VCaP (cell line): ENCODE measurements around the gene SMYD2.

ENCODE experiments used
- H3K27ac ChIP-seq: fragments of 450-650 bp; 2 replicates; pipeline ENCODE4 v1.5.1; 2017
- TF ChIP-seq, protein P1 (sequence below): fragments of 450-650 bp; conservative IDR thresholded peaks from 2 replicates; pipeline ENCODE4 v1.5.1; 2017; ENCODE audit warnings: mild to moderate bottlenecking, moderate library complexity

Gene SMYD2

DNA sequence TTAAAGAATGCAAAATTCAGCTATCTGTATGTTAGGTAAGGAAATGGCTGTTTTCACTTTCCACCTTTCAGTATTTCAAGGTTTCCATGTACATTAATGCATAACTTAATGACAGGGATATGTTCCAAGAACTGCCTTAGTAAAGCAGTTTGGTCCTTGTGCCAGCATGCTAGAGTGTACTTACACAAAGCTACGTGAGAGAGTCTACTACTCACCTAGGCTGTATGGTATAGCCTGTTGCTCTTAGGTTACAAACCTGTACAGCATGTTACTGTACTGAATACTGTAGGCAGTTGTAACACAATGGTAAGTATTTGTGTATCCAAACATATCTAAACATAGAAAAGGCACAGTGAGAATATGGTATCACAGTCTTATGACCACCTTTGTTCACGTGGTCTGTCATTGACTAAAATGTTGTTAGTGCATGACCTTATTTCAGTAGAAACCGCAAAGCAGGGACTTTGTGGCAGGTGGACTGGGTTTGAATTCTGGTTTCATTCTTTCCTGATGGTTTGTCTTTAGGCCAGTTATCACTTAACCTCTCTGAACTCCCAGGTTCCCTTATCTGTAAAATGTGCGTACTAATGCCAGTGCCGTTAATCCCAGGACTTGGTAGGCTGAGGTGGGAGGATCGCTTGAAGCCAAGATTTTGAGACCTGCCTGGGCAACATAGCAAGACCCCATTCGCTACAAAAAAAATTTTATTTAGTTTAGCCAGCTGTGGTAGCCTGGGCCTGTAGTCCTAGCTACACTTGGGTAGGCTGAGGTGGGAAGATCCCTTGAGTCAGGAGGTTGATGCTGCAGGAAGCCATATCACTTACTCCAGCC is 4.9 kb downstream of the SMYD2 start:
- TF ChIP-seq, protein P1, sequence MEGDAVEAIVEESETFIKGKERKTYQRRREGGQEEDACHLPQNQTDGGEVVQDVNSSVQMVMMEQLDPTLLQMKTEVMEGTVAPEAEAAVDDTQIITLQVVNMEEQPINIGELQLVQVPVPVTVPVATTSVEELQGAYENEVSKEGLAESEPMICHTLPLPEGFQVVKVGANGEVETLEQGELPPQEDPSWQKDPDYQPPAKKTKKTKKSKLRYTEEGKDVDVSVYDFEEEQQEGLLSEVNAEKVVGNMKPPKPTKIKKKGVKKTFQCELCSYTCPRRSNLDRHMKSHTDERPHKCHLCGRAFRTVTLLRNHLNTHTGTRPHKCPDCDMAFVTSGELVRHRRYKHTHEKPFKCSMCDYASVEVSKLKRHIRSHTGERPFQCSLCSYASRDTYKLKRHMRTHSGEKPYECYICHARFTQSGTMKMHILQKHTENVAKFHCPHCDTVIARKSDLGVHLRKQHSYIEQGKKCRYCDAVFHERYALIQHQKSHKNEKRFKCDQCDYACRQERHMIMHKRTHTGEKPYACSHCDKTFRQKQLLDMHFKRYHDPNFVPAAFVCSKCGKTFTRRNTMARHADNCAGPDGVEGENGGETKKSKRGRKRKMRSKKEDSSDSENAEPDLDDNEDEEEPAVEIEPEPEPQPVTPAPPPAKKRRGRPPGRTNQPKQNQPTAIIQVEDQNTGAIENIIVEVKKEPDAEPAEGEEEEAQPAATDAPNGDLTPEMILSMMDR, result no peak

GRCh38 chr1:214287884-214288283 is 6.9 kb downstream of the SMYD2 start:
- TF ChIP-seq, protein P1, result no peak
- H3K27ac ChIP-seq, result no peak overlapping the region

More for the DNA sequence above, 4.9 kb downstream of the SMYD2 start:
- H3K27ac ChIP-seq, result peak overlapping the region; percentile 64

GRCh38 chr1:214289574-214290272 is 8.8 kb downstream of the SMYD2 start:
- TF ChIP-seq, protein P1, result no peak
- H3K27ac ChIP-seq, result peak overlapping the region; percentile 10; the same call in 1 of the 2 replicates

DNA sequence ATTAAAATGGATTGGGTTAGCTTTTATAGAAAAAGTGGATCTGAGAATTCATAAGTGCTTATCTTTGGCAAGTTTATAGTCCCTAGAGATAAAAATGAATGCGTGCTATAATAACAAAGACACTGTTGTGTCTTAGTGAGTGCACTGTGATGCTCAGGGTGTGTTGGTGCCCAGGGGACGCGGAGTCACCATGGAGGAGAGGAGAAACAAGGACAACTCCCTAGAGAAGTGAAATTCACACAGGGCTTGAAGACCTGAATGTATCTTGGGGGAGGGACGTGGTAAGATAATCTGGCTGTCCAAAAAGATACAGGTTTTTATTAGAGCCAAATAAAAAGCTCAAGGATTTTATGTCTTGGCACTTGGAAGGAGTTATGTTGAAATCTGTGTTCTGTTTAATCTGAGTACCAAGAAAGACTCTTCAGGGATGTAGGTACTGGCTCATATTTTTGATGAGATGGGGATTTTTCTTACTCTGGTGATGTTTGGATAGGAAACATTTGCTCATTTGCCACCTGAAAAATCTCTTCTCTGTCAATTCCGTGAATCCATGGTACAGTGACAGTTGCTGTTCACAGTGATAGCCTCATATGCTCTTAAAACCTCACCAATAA is 9.6 kb downstream of the SMYD2 start:
- peak overlapping the region; percentile 10; the same call in 1 of the 2 replicates for H3K27ac ChIP-seq
- TF ChIP-seq, protein P1, result no peak

- H3K27ac ChIP-seq, result no peak overlapping the region
- TF ChIP-seq, protein P1, result no peak
These were observed 11.4 kb downstream of the SMYD2 start for GRCh38 chr1:214292322-214292721.

DNA sequence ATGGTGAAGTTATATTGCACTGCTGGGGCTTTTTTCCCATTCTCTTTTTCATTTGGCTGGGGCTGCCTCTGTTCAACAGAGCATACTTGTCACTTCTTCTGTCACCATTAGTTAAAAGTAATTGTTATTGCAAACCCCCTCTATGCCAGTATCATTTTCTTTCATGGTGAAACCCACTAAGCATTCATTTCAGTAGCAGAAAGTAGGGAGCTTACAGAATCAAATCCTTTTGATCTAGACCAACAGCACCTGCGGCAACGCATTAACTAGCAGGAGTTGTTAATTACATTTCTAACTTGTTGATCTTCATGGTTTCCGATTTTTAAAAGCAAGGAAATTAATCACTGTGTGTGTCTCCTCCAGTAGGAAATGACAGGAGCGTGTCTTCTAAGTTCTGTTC is 15.0 kb downstream of the SMYD2 start:
- no peak overlapping the region for H3K27ac ChIP-seq
- TF ChIP-seq, protein P1, result no peak
